Lung (tissue), 12 donors: ENCODE results near the gene TFDP1. TPM values are rescaled to one million over a fixed set of nuclear protein-coding genes. Genes with fewer than 3 reads are reported as not detected.

Experiments
- ATAC-seq: fragments of 200-7000 bp; cut with Tn5 transposase; one replicate; pipeline ENCODE4 v1.9.1; 2020; ENCODE audit warnings: moderate number of reproducible peaks; ENCODE audit not compliant: insufficient read depth, low FRiP score
- DNase-seq, 3 donors: peaks; one replicate each; pipeline ENCODE4 v3.0.0-alpha.2; 2013 to 2017
- H3K27ac ChIP-seq, 2 donors: one replicate each; pipeline ENCODE4 v1.5.1; 2013; ENCODE audit warnings: mild to moderate bottlenecking in 2 of 2, moderate library complexity in 2 of 2, control low read depth in 1 of 2, inconsistent platforms in 1 of 2, low read depth in 1 of 2, low read length in 1 of 2
- H3K27me3 ChIP-seq, 3 donors: one replicate each; pipeline ENCODE4 v1.5.1; 2013; ENCODE audit warnings: low read length in 2 of 3; ENCODE audit not compliant: control insufficient read depth in 3 of 3, insufficient read depth in 3 of 3
- H3K36me3 ChIP-seq, 4 donors: one replicate each; pipeline ENCODE4 v1.5.1; 2013; ENCODE audit warnings: low read length in 4 of 4, mild to moderate bottlenecking in 1 of 4, moderate library complexity in 1 of 4; ENCODE audit not compliant: control insufficient read depth in 4 of 4, insufficient read depth in 4 of 4
- H3K4me1 ChIP-seq, 5 donors: one replicate each; pipeline ENCODE4 v1.5.1; 2013; ENCODE audit warnings: low read length in 5 of 5, mild to moderate bottlenecking in 2 of 5, moderate library complexity in 1 of 5; ENCODE audit not compliant: control insufficient read depth in 5 of 5, insufficient read depth in 5 of 5
- H3K4me3 ChIP-seq: one replicate; pipeline ENCODE4 v1.5.1; 2013; ENCODE audit warnings: mild to moderate bottlenecking, control low read depth, moderate library complexity
- H3K9ac ChIP-seq, 2 donors: one replicate each; pipeline ENCODE4 v1.5.1; 2013; ENCODE audit warnings: low read length in 2 of 2, control low read depth in 1 of 2; ENCODE audit not compliant: insufficient read depth in 1 of 2
- H3K9me3 ChIP-seq, 4 donors: one replicate each; pipeline ENCODE4 v1.5.1; 2013; ENCODE audit warnings: low read length in 3 of 4, mild to moderate bottlenecking in 1 of 4, moderate library complexity in 1 of 4; ENCODE audit not compliant: control insufficient read depth in 4 of 4, insufficient read depth in 3 of 4
- CTCF ChIP-seq: IDR thresholded peaks from 2 replicates; pipeline ENCODE4 v1.5.1; 2012; ENCODE audit warnings: mild to moderate bottlenecking; ENCODE audit errors: control extremely low read depth, extremely low read depth
- WGBS, 2 donors: extraction: QIAGEN DNeasy Blood & Tissue Kit; methylation state at CpG; one replicate each; pipeline ENCODE4 v1.1.7; 2013; 5-methylcytosine and 5-hydroxymethylcytosine counted together
- polyA plus RNA-seq, 2 donors: library from polyadenylated mRNA; stranded (reverse); fragments of 200-250 nt; gene quantifications; one replicate each; pipeline ENCODE4 v1.2.1, GENCODE V29; 2013
- total RNA-seq, 2 donors: library from RNA; depleted of rRNA in 1 of 2; stranded (reverse); fragments of >200 nt in 1 of 2; gene quantifications; one replicate each; pipeline ENCODE4 v1.2.1, GENCODE V29; 2014 to 2021
- donor health status: control.
- donor health status: control.
- donor health status: Bipolar disorder and iron deficiency.
- donor health status: healthy.
- donor health status: DM: yes; HTN: yes; CAD: no.

The TFDP1 gene
- total and polyA plus RNA-seq, 4 donors: 19.6 to 44.2 (median 40.3) TPM

GRCh38 chr13:113638806-113639205 lies 54.3 kb downstream of the TFDP1 start:
- no peaks in the 10 kb centered on the region for H3K27me3 ChIP-seq
- no peak overlapping the region for H3K27ac ChIP-seq
- no peak for TF ChIP-seq CTCF
- peaks cover 0 to 3% (median 0%) of the 10 kb centered on the region in 4 donors for H3K9me3 ChIP-seq
- H3K36me3 ChIP-seq: peaks cover 17 to 58% (median 45%) of the 10 kb centered on the region in 4 donors
- WGBS, 2 donors: 95% methylated on average over 8 of the region's 8 CpGs
- ATAC-seq: no peak
- no peak overlapping the region for H3K4me3 ChIP-seq
- H3K9ac ChIP-seq: no peak overlapping the region
- no peak for DNase-seq
- no peaks in the 10 kb centered on the region for H3K4me1 ChIP-seq

GRCh38 chr13:113639616-113640262 lies 55.2 kb downstream of the TFDP1 start:
- WGBS, 2 donors: 96% methylated on average over 27 of the region's 27 CpGs
- no peak for ATAC-seq

GRCh38 chr13:113641426-113641825 lies 56.9 kb downstream of the TFDP1 start:
- ATAC-seq (no peak), DNase-seq (peak in 1 of 3 donors; percentile 4)
- Histone ChIP-seq H3K4me3 (no peak overlapping the region), H3K9ac (no peak overlapping the region), H3K4me1 (peaks cover 0 to 3% (median 0%) of the 10 kb centered on the region in 5 donors), H3K27me3 (no peaks in the 10 kb centered on the region), H3K9me3 (peaks cover 0 to 3% (median 0%) of the 10 kb centered on the region in 4 donors), H3K27ac (no peak overlapping the region), H3K36me3 (peaks cover 17 to 44% (median 28%) of the 10 kb centered on the region in 4 donors)
- TF ChIP-seq CTCF: no peak
- WGBS, 2 donors: 89 to 93% methylated on average over 7 of the region's 7 CpGs

More at GRCh38 chr13:113639616-113640262, 55.2 kb downstream of the TFDP1 start:
- peaks cover 17 to 54% (median 39%) of the 10 kb centered on the region in 4 donors for H3K36me3 ChIP-seq
- H3K4me1 ChIP-seq: no peaks in the 10 kb centered on the region
- no peak overlapping the region for H3K27ac ChIP-seq
- no peak for TF ChIP-seq CTCF
- no peak overlapping the region for H3K9ac ChIP-seq
- H3K9me3 ChIP-seq: peaks cover 0 to 3% (median 0%) of the 10 kb centered on the region in 4 donors
- peak in 1 of 3 donors; percentile 4 for DNase-seq
- H3K4me3 ChIP-seq: no peak overlapping the region
- H3K27me3 ChIP-seq: no peaks in the 10 kb centered on the region
